ENCODE data around the gene PTPN9.
"Not testable (repeated sequence)": the region's sequence is repeated elsewhere in the genome, so short reads cannot be mapped to it uniquely, and the experiment has no call there.

The PTPN9 gene

DNA sequence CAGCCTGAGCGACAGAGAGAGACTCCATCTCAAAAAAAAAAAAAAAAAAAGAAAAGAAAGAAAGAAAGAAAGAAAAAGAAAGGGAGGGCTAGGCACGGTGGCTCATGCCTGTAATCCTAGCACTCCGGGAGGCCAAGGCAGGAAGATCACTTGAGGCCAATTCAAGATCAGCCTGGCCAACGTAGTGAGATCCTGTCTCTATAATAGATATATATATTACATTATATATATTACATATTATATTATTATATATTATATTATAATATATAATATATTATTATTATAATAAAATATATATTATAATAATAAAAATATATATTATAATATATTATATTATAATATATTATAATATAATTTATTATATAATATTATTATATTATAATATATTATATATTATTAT is 48.9 kb downstream of the PTPN9 start:
- no peak for DNase-seq (ENCODE audit: low spot score)

DNA sequence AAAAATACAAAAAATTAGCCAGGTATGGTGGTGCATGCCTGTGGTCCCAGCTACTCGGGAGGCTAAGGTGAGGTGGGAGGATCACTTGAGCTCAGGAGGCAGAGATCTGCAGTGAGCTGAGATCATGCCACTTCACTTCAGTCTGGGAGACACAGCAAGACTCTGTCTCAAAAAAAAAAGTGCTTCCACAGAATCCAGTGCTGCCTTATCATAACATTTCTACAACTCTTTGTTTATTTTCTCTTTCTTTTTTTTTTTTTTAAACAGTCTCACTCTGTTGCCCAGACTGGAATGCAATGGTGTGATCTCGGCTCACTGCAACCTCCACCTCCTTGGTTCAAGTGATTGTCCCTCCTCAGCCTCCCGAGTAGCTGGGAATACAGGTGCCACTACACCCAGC is 53.4 kb downstream of the PTPN9 start:
- not testable (repeated sequence) for DNase-seq (ENCODE audit: low spot score)

DNA sequence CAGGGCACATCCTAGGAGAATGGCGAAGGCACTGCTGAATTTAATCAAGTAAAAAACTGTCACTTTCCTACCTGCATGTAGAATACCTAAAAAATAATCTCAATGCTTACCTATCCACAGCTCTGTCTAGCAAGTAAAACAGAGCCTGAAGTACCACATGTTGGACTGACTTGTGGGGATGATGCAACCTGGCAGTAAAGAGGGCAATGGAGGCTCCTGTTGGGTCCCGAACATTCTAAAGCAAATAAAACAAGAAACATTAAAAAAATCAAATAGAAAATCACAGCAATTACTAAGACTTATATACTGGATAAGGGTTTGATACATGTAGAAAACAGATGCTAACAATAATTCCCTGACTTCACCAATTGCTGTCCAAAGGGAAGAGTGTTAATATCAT is 56.1 kb downstream of the PTPN9 start:
- no peak for DNase-seq (ENCODE audit: low spot score)

- no peak for DNase-seq (ENCODE audit: low spot score)
Observed at GRCh38 chr15:75517233-75517632, 61.9 kb downstream of the PTPN9 start.

DNA sequence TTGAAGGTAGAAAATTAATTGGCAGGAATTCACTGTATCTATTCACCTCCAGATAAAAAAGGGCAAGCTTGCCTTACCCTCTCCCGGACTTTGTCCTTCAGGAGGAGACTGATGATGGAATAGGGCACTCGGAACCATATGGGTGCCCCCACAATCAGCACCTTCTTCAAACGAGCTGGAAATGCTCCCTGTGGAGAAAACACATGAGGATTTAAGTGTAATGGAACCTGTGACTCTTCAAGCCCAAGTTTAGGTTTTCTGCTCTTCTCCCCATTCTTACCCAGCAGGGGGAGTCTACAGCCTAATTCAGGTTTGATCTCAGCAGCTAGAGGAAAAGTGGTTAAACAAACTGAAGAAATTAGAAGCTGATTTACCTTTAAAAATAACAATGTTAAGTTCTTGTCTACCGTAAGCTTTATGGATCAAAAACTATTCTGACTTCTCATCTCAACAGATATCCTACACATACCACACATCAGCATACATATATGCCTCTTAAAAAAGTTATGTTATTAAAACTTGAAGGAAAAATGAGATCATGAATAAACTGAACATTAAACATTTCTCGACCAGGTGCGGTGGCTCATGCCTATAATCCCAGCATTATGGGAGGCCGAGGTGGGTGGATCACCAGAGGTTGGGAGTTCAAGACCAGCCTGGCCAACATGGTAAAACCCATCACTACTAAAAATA is 70.1 kb downstream of the PTPN9 start:
- peak; percentile 53 for DNase-seq (ENCODE audit: low spot score)

DNA sequence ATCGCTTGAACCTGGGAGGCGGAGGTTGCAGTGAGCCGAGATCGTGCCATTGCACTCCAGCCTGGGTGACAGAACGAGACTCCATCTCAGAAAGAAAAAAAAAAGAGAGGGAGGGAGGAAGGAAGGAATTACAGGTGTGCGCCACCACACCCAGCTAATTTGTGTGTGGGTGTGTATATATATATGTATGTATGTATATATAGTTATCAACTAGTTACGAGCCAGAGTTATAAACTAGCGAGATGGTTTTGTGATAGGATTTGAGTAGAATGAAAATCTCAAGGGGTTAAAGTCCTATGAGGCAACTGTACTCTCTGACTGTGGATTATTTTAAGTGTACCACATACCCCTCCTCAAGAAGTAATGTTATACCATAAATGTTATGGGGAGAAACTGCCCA is 76.8 kb downstream of the PTPN9 start:
- DNase-seq (ENCODE audit: low spot score) = no peak

DNA sequence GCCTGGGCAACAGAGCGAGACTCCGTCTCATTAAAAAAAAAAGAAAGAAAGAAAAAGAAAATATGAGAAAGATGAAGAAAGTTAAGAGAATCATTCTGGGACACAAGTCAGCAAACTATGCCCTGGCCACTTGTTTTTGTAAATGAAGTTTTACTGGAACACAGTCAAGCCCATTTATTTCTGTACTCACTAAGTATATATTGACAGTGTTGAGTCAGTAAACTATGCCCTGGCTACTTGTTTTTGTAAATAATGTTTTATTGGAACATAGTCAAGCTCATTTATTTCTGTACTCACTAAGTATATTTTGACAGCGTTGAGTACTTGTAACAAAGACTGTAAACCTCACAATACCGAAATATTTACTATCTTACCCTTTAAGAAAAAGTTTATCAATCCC is 85.4 kb downstream of the PTPN9 start:
- DNase-seq (ENCODE audit: low spot score) = no peak

- no peak for DNase-seq (ENCODE audit: low spot score)
Observed at GRCh38 chr15:75483961-75484360, 95.2 kb downstream of the PTPN9 start.

DNA sequence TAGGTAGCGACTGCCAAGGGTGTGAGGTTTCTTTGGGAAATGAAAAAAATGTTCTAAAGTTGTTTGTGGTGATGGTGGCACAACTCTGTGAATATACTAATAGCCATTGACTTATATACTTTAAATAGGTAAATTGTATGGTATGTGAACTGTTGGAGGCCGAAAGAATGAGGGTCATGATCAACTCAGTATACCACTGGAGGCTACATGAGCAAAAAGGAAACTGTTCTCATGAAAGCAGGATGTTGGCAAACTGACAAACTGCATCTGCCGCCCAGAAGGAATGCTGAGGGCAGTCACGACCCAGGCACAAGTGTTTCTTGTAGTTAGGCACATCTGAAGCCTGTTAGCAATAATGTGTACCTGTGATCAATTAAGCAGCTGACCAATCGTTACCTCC is 95.6 kb downstream of the PTPN9 start:
- not testable (repeated sequence) for DNase-seq (ENCODE audit: low spot score)

- no peak for DNase-seq (ENCODE audit: low spot score)
Observed at GRCh38 chr15:75483106-75483505, 96.0 kb downstream of the PTPN9 start.

GRCh38 chr15:75480463-75480862 is 98.7 kb downstream of the PTPN9 start:
- not testable (repeated sequence) for DNase-seq (ENCODE audit: low spot score)

- no peak for DNase-seq (ENCODE audit: low spot score)
Observed at GRCh38 chr15:75479670-75480069, 99.4 kb downstream of the PTPN9 start.

GRCh38 chr15:75477094-75477493 is 102.0 kb downstream of the PTPN9 start:
- not testable (repeated sequence) for DNase-seq (ENCODE audit: low spot score)

- no peak for DNase-seq (ENCODE audit: low spot score)
Observed at GRCh38 chr15:75468913-75469598, 110.1 kb downstream of the PTPN9 start.

GRCh38 chr15:75460646-75461045 is 118.5 kb downstream of the PTPN9 start:
- DNase-seq (ENCODE audit: low spot score) = no peak

- no peak for DNase-seq (ENCODE audit: low spot score)
Observed at GRCh38 chr15:75459581-75459980, 119.5 kb downstream of the PTPN9 start.

GRCh38 chr15:75456710-75457109 is 122.4 kb downstream of the PTPN9 start:
- DNase-seq (ENCODE audit: low spot score) = no peak

GRCh38 chr15:75455982-75456531 is 123.1 kb downstream of the PTPN9 start:
- no peak for DNase-seq (ENCODE audit: low spot score)

GRCh38 chr15:75455424-75455981 is 123.6 kb downstream of the PTPN9 start:
- peak; percentile 95 for DNase-seq (ENCODE audit: low spot score)

DNA sequence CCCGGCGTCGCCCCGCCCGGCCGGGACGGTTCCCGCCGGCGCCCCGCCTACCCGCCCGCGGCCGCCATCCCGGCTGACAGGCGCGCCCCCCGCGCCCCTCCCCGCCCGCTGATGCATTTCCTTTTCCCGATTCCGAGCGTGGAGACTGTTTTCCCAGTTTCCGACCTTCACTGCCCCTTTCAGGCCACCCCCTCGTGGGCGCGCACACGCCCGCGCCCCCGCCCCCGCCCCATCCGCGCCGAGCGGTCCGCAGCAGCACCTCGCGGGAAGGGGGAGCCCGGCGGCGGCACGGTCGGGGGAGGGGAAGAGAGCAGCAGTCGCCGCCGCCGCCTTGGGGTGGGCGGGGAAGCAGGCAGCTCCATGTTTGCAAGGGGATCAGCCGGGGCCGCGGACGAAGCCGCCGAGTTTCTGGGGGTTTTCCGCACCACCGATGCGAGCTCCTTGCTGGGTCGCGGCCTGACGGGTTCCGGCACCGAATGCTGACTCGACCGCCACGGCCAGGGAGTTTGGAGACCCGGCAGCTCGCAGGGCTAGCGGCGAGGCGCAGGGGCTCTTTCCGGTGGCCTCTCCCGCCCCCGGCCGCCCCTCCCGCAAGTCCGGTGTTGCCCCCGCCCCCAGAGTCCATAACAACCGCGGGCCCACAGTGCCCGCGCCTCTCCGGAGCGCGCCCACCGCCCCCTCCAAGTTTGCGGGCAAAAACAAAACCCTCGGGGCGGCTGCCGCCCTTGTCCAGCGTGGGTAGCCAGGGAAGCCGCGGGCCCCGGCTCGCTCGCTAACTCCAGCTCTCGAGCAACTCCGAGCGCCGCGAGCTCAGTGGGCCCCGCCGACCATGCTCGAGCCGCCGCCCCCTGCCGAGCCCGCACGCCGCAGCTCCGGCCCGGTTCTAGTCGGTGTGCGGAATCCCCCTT is 124.4 kb downstream of the PTPN9 start:
- DNase-seq (ENCODE audit: low spot score) = peak; percentile 76

GRCh38 chr15:75453703-75454470 is 125.2 kb downstream of the PTPN9 start:
- peak; percentile 96 for DNase-seq (ENCODE audit: low spot score)

Measured in GM03348 (cell line).